GM19452 (cell line): ENCODE results near the gene STK11IP.

Source experiments
- ATAC-seq: cut with Tn5 transposase; IDR thresholded peaks from one replicate; pipeline ENCODE4 v1.9.1; 2021; ENCODE audit not compliant: unreplicated experiment

STK11IP gene

DNA sequence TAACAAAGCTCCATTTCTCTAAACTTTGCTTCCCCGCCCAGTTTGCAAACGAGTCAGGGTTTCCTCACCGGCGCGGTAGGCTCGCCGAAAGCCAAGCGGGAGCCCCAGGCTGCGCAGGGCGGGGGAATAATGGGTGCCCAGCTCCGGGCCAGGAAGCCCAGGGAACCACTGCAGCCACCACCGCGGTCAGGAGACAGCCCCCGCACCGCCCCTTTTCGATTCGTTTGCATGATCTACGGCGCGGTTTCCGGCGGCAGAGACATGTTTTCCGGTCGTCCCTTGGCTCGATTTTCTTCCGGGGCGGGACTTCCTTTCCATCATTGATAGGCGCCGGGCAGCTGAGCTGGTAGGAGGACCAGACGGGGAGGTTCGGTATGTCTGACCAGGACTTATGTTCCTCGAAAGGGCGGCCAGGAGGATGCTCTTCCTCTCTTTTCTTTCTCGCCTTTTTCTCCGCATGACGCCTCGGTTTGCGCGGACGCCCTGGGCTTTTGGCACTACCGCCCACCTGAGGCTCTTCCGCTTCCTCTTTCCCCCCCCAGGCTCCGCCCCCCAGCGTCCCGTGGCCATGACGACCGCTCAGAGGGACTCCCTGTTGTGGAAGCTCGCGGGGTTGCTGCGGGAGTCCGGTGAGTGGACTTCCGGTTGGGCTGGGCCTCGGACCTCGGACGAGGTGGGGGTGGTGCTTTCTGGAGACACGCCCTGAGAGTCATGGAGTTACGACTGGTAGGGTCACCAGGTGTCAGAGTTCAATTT is at the start of gene STK11IP:
TSS of gene STK11IP (plus strand) at position 306 of the 756 bp plus-strand sequence. CDS start at position 569, 263 bp downstream.
- peak; percentile 89 for ATAC-seq

GRCh38 chr2:219548990-219549389 is 48.7 kb upstream of the STK11IP start:
- no peak for ATAC-seq

GRCh38 chr2:219549619-219550018 is 48.0 kb upstream of the STK11IP start:
- ATAC-seq: no peak

DNA sequence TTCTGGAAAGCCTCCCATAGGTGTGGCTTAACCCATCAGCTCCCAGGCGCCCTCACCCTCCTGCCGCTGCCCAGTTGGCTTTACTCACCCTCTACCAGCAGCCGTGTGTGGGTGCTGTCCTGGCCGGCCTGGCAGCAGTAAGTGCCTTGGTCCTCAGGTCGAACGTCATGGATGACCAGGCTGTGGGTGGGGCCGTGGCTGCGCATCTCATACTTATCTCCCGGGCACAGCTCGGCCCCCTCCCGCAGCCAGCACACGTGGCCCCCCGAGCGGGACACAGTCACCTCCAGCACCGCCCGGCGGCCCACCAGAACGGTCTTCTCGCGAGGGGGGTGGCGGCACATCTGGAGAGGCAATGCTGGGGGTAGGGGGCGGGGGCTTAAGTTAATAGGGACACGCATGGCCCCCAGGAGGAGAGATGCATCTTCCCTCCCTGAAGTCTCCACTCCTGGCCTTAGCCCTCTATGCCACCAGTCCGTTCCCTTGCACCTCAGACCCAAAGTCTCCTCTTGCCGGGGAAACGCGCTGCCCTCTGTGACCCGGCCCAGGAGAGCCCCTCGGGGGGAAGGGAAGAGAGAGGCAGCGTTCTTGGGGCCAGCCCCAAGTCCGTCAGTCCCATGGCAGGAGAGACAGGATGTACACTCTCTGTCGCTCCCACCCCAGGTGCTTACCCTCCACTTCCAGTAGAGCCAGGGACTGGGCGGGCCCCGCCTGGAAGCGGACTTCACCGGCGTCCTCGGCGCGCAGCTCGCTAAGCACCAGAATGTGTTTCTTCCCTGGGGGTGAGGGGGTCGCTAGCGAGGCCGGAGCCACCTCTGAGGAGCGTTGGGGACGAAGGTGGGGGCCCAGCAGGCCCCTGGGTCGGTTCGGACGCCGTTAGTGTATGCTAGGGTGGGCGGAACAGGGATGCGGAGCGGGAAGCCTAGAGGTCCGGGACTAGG is 45.9 kb upstream of the STK11IP start:
- peak; percentile 19 for ATAC-seq

GRCh38 chr2:219552382-219553167 is 45.1 kb upstream of the STK11IP start:
- peak; percentile 93 for ATAC-seq

GRCh38 chr2:219553168-219553417 is 44.6 kb upstream of the STK11IP start:
- no peak for ATAC-seq

GRCh38 chr2:219553463-219553963 is 44.1 kb upstream of the STK11IP start:
- ATAC-seq: no peak

DNA sequence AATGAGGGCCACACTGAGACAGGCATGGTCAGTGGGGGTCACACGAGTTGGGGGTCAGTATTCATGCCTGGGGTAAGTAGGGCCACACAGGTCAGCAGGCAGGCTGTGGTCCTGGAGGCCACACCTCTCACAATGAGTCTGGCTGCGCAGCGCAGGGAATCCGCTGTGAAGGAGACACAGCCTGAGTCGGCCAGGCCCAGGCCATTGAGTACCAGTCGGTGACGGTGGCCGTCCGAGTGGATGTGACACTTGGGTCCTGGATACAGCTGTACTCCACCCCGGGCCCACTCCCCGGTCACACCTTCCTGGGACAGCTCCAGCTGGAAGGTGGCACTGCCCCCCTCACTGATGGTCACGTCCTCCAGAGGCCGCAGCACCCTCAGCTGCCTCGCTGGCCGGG is 43.3 kb upstream of the STK11IP start:
- ATAC-seq: no peak

GRCh38 chr2:219555956-219556355 is 41.7 kb upstream of the STK11IP start:
- no peak for ATAC-seq

- no peak for ATAC-seq
These were observed 41.2 kb upstream of the STK11IP start for GRCh38 chr2:219556413-219556812.

DNA sequence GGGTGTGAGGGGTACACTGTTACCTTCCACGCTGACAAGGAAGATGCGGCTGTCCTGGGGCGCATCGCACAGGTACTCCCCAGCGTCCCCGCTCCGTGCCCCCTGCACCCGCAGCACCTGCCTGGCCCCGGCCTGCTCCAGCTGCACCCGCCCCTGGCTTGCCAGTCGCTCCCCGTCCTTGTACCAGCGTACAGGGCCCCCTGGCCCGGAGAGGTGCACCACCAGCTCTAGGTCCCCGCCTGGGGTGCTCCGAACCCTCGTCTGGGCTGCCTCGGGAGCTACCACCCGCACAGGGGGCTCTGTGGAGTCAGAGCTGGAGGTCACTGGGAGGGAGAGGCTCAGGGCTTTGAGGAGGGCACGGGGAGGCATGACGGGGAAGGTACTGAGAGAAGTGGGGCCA is 40.3 kb upstream of the STK11IP start:
- no peak for ATAC-seq

GRCh38 chr2:219557791-219558785 is 39.6 kb upstream of the STK11IP start:
- ATAC-seq: no peak

- ATAC-seq: no peak
These were observed 38.3 kb upstream of the STK11IP start for GRCh38 chr2:219559156-219559915.

- ATAC-seq: no peak
These were observed 37.4 kb upstream of the STK11IP start for GRCh38 chr2:219560037-219560892.

GRCh38 chr2:219560893-219561178 is 36.8 kb upstream of the STK11IP start:
- no peak for ATAC-seq

DNA sequence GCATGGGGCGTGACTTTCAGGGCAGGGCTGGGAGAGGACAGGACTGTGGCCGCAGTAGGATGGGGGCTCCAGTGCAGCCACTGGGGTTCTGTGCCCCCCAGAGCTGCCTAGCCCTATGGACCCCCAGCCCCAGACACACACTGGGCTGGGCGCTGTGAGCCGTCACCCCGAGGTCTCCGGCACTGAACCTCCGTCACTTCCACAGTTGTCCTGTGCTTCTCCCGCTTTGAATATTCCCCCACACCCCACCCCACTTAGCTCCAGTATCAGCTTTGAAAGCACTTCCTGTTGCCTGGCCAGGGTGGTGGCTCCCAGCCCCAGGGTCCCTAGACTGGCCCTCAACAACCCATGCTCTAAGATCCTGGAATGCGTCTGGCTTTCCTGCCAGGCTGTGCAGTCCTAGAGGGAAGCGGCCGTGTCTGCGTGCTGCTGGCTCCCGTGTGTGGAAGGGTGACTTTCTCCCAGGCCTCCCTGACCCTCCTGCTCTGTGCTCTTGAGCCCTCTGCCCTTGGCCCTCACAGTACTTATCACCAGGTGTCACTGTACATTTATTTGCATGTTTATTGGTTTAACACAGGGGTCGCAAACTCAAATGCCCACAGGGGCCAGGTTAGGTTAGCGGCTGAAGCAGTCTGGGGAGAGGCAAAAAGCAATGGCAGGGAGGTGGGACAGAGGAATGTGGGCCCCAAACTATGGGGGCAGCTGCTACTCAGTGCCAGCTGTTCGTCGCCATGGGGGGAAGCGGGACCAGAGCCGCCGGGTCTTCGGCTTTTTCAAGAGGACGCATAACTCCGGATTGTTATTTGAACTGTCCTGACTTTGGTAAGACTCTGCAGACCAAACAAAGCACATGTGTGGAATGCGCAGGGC is 36.2 kb upstream of the STK11IP start:
- ATAC-seq: no peak
